SU-DHL-6 (cell line): ENCODE measurements around the gene P3H2.

ENCODE experiments used
- CTCF ChIP-seq: fragments of 200-600 bp; sonication (generic); IDR thresholded peaks from one replicate; pipeline ENCODE4 v1.5.1; 2017; ENCODE audit warnings: antibody characterized with exemption, mild to moderate bottlenecking, low read length, moderate library complexity; ENCODE audit not compliant: insufficient read depth, poor library complexity, severe bottlenecking
- EZH2phosphoT487 ChIP-seq: fragments of 200-600 bp; sonication (generic), shearing (Covaris generic); conservative IDR thresholded peaks from 2 replicates; pipeline ENCODE4 v1.6.1; 2018; ENCODE audit warnings: mild to moderate bottlenecking, antibody characterized with exemption, low read length, moderate library complexity, mixed read lengths

- TF ChIP-seq EZH2phosphoT487, result no peak
- no peak for TF ChIP-seq CTCF
Observed at GRCh38 chr3:190076601-190077394, 43.9 kb downstream of the P3H2 start.
